ENCODE measurements around the gene TSC1.

GRCh38 chr9:132853482-132853881, 90.9 kb downstream of the TSC1 start:
- TF ChIP-seq EZH2 (IDR thresholded peaks at IDR 0.05; ENCODE audit: low read length, unreplicated experiment): no peak
- TF ChIP-seq CTCF (conservative IDR thresholded peaks at IDR 0.05; ENCODE audit: low read depth, low read length): no peak
- TF ChIP-seq EZH2phosphoT487 (IDR thresholded peaks at IDR 0.05; ENCODE audit: borderline replicate concordance, low read length): no peak

All from PC-3 (cell line).